ENCODE data around the gene MAP4K4. TPM values are rescaled to one million over a fixed set of nuclear protein-coding genes. Genes with fewer than 3 reads are reported as not detected.

Gene MAP4K4
- total and polyA plus RNA-seq, 2 of the 13 experiments (the other 11 are each of a cell fraction or from before 2014, with no cell fraction given) = 105 to 264 TPM

GRCh38 chr2:101725515-101726192 is 28.1 kb downstream of the MAP4K4 start (continued):
- TF ChIP-seq, protein P1, sequence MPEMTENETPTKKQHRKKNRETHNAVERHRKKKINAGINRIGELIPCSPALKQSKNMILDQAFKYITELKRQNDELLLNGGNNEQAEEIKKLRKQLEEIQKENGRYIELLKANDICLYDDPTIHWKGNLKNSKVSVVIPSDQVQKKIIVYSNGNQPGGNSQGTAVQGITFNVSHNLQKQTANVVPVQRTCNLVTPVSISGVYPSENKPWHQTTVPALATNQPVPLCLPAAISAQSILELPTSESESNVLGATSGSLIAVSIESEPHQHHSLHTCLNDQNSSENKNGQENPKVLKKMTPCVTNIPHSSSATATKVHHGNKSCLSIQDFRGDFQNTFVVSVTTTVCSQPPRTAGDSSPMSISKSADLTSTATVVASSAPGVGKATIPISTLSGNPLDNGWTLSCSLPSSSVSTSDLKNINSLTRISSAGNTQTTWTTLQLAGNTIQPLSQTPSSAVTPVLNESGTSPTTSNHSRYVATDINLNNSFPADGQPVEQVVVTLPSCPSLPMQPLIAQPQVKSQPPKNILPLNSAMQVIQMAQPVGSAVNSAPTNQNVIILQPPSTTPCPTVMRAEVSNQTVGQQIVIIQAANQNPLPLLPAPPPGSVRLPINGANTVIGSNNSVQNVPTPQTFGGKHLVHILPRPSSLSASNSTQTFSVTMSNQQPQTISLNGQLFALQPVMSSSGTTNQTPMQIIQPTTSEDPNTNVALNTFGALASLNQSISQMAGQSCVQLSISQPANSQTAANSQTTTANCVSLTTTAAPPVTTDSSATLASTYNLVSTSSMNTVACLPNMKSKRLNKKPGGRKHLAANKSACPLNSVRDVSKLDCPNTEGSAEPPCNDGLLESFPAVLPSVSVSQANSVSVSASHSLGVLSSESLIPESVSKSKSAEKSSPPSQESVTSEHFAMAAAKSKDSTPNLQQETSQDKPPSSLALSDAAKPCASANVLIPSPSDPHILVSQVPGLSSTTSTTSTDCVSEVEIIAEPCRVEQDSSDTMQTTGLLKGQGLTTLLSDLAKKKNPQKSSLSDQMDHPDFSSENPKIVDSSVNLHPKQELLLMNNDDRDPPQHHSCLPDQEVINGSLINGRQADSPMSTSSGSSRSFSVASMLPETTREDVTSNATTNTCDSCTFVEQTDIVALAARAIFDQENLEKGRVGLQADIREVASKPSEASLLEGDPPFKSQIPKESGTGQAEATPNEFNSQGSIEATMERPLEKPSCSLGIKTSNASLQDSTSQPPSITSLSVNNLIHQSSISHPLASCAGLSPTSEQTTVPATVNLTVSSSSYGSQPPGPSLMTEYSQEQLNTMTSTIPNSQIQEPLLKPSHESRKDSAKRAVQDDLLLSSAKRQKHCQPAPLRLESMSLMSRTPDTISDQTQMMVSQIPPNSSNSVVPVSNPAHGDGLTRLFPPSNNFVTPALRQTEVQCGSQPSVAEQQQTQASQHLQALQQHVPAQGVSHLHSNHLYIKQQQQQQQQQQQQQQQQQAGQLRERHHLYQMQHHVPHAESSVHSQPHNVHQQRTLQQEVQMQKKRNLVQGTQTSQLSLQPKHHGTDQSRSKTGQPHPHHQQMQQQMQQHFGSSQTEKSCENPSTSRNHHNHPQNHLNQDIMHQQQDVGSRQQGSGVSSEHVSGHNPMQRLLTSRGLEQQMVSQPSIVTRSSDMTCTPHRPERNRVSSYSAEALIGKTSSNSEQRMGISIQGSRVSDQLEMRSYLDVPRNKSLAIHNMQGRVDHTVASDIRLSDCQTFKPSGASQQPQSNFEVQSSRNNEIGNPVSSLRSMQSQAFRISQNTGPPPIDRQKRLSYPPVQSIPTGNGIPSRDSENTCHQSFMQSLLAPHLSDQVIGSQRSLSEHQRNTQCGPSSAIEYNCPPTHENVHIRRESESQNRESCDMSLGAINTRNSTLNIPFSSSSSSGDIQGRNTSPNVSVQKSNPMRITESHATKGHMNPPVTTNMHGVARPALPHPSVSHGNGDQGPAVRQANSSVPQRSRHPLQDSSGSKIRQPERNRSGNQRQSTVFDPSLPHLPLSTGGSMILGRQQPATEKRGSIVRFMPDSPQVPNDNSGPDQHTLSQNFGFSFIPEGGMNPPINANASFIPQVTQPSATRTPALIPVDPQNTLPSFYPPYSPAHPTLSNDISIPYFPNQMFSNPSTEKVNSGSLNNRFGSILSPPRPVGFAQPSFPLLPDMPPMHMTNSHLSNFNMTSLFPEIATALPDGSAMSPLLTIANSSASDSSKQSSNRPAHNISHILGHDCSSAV (CRISPR knock-in tag; IDR thresholded peaks at IDR 0.05; ENCODE audit: borderline replicate concordance) = no peak
- no peak for TF ChIP-seq ZNF20 (CRISPR knock-in tag; IDR thresholded peaks at IDR 0.05)
- TF ChIP-seq ZNF609 (CRISPR knock-in tag; IDR thresholded peaks at IDR 0.05; ENCODE audit: borderline replicate concordance) = no peak
- no peak for TF ChIP-seq ZFP82 (CRISPR knock-in tag; IDR thresholded peaks at IDR 0.05; ENCODE audit: borderline replicate concordance)
- no peak for TF ChIP-seq ZNF138 (CRISPR knock-in tag; IDR thresholded peaks at IDR 0.05; ENCODE audit: low read depth)
- TF ChIP-seq HNF4A (CRISPR knock-in tag; IDR thresholded peaks at IDR 0.05) = peak; percentile 39; the same call in 1 of the 2 replicates
- no peak for TF ChIP-seq ZNF703 (CRISPR knock-in tag; IDR thresholded peaks at IDR 0.05; ENCODE audit: borderline replicate concordance)
- TF ChIP-seq JUN (CRISPR knock-in tag; IDR thresholded peaks at IDR 0.05) = no peak
- no peak for TF ChIP-seq ZNF354B (CRISPR knock-in tag; IDR thresholded peaks at IDR 0.05)
- TF ChIP-seq ZNF749 (CRISPR knock-in tag; IDR thresholded peaks at IDR 0.05; ENCODE audit: borderline replicate concordance) = no peak
- peak; percentile 56 for TF ChIP-seq RBM22 (optimal IDR thresholded peaks at IDR 0.05; ENCODE audit: low read length)
